Activated B cell treated with CpG ODN at 0.5 μM for 24 hours (primary cell): Measurements from ENCODE around the gene NADSYN1. TPM values are rescaled to one million over a fixed set of nuclear protein-coding genes. Genes with fewer than 3 reads are reported as not detected.

Experiments
- ATAC-seq: fragments of 200-7000 bp; cut with Tn5 transposase; one replicate; pipeline ENCODE4 v1.10.0; 2021; ENCODE audit warnings: low read depth, mild to moderate bottlenecking, moderate library complexity
- CTCF ChIA-PET: fragments of 350-600 bp; sonication (Branson Sonifier 250); formaldehyde crosslinking; loops from one replicate; lab custom pipeline; 2021; ENCODE audit warnings: antibody characterized with exemption; lab: Charles Lee
- POLR2A ChIA-PET: fragments of 350-600 bp; sonication (Branson Sonifier 250); formaldehyde crosslinking; loops from one replicate; lab custom pipeline; 2021; ENCODE audit warnings: antibody characterized with exemption; lab: Charles Lee
- DNase-seq: peaks from one replicate; pipeline ENCODE4 v3.0.0; 2022
- H3K27ac Mint-ChIP-seq: one replicate; pipeline ENCODE4 v1.8.0; 2020; ENCODE audit warnings: mixed read lengths
- H3K27me3 Mint-ChIP-seq: one replicate; pipeline ENCODE4 v1.8.0; 2021; ENCODE audit warnings: mixed read lengths
- H3K36me3 Mint-ChIP-seq: one replicate; pipeline ENCODE4 v1.8.0; 2021; ENCODE audit warnings: low read depth, mixed read lengths
- H3K4me1 Mint-ChIP-seq: one replicate; pipeline ENCODE4 v1.8.0; 2021; ENCODE audit warnings: mixed read lengths
- H3K4me3 Mint-ChIP-seq: one replicate; pipeline ENCODE4 v1.8.0; 2020; ENCODE audit warnings: mild to moderate bottlenecking, mixed read lengths
- H3K9me3 Mint-ChIP-seq: one replicate; pipeline ENCODE4 v1.8.0; 2020; ENCODE audit warnings: mixed read lengths
- CTCF ChIP-seq: fragments of 200-600 bp; IDR thresholded peaks from one replicate; pipeline ENCODE4 v1.8.0; 2022; ENCODE audit warnings: antibody characterized with exemption, mild to moderate bottlenecking
- intact Hi-C: fragments of 100-400 bp; cut with micrococcal nuclease; formaldehyde crosslinking; loops from one replicate; pipeline ENCODE4 v1.15.1; 2024
- total RNA-seq: library from RNA; stranded (reverse); gene quantifications from 2 replicates; pipeline ENCODE4 v1.2.3, GENCODE V29; 2022

The NADSYN1 gene
- total RNA-seq, 1 donor from 2014 or later, result 146 TPM

- ChIA-PET CTCF (no interaction called here), POLR2A (no interaction called here)
- DNase-seq (no peak), ATAC-seq (no peak)
- no peak overlapping the region for H3K4me3 Mint-ChIP-seq
- H3K36me3 Mint-ChIP-seq, result peaks cover 61% of the 10 kb centered on the region
- intact Hi-C loops, result no loop called here
- TF ChIP-seq CTCF, result no peak
- H3K4me1 Mint-ChIP-seq, result peaks cover 1% of the 10 kb centered on the region
- no peaks in the 10 kb centered on the region for H3K27me3 Mint-ChIP-seq
- no peak overlapping the region for H3K27ac Mint-ChIP-seq
- H3K9me3 Mint-ChIP-seq, result peaks cover 20% of the 10 kb centered on the region
Observed at GRCh38 chr11:71504531-71504930, 51.5 kb downstream of the NADSYN1 start.

GRCh38 chr11:71505001-71505400, 52.0 kb downstream of the NADSYN1 start:
- H3K9me3 Mint-ChIP-seq, result peaks cover 24% of the 10 kb centered on the region
- H3K4me1 Mint-ChIP-seq, result peaks cover 1% of the 10 kb centered on the region
- no peak for ATAC-seq
- CTCF ChIA-PET, result no interaction called here
- no peak overlapping the region for H3K27ac Mint-ChIP-seq
- no peak overlapping the region for H3K4me3 Mint-ChIP-seq
- no peak for DNase-seq
- intact Hi-C loops, result no loop called here
- TF ChIP-seq CTCF, result no peak
- POLR2A ChIA-PET, result no interaction called here
- H3K36me3 Mint-ChIP-seq, result peaks cover 57% of the 10 kb centered on the region
- H3K27me3 Mint-ChIP-seq, result no peaks in the 10 kb centered on the region

- ChIA-PET POLR2A (no interaction called here), CTCF (no interaction called here)
- no peak for ATAC-seq
- DNase-seq, result no peak
- Mint-ChIP-seq H3K4me3 (no peak overlapping the region), H3K36me3 (peaks cover 50% of the 10 kb centered on the region), H3K27me3 (no peaks in the 10 kb centered on the region), H3K27ac (no peak overlapping the region), H3K4me1 (peaks cover 1% of the 10 kb centered on the region), H3K9me3 (peaks cover 26% of the 10 kb centered on the region)
- TF ChIP-seq CTCF, result no peak
- intact Hi-C loops, result no loop called here
Observed at GRCh38 chr11:71505781-71506180, 52.8 kb downstream of the NADSYN1 start.

- Mint-ChIP-seq H3K4me3 (no peak overlapping the region), H3K27ac (no peak overlapping the region), H3K27me3 (no peaks in the 10 kb centered on the region), H3K9me3 (peaks cover 32% of the 10 kb centered on the region), H3K36me3 (peaks cover 40% of the 10 kb centered on the region), H3K4me1 (peaks cover 1% of the 10 kb centered on the region)
- TF ChIP-seq CTCF, result no peak
- POLR2A ChIA-PET, result no interaction called here
- ATAC-seq (no peak), DNase-seq (no peak)
- CTCF ChIA-PET, result no interaction called here
- intact Hi-C loops, result no loop called here
Observed at GRCh38 chr11:71507102-71507501, 54.1 kb downstream of the NADSYN1 start.

GRCh38 chr11:71518506-71519471, 65.8 kb downstream of the NADSYN1 start:
- ChIA-PET CTCF (no interaction called here), POLR2A (no interaction called here)
- DNase-seq, result no peak
- Mint-ChIP-seq H3K4me1 (no peaks in the 10 kb centered on the region), H3K9me3 (peaks cover 2% of the 10 kb centered on the region), H3K27ac (no peak overlapping the region), H3K27me3 (no peaks in the 10 kb centered on the region), H3K36me3 (no peaks in the 10 kb centered on the region), H3K4me3 (no peak overlapping the region)
- ATAC-seq, result no peak
- TF ChIP-seq CTCF, result no peak
- intact Hi-C loops, result no loop called here
